KMS-11 (cell line): ENCODE measurements around the gene SCO2.

Experiments
- H2AFZ ChIP-seq: fragments of 200-600 bp; sonication (generic); 2 replicates; pipeline ENCODE4 v1.6.1; 2016; ENCODE audit warnings: antibody characterized with exemption, mixed run types, low read depth
- H3K27ac ChIP-seq: fragments of 200-600 bp; sonication (generic); 2 replicates; pipeline ENCODE4 v1.6.1; 2016; ENCODE audit warnings: mild to moderate bottlenecking, mixed run types
- H3K27me3 ChIP-seq: fragments of 200-600 bp; sonication (generic); 2 replicates; pipeline ENCODE4 v1.6.1; 2017; ENCODE audit warnings: mild to moderate bottlenecking, low read depth, mixed run types, moderate library complexity; ENCODE audit not compliant: insufficient read depth
- H3K36me3 ChIP-seq: fragments of 200-600 bp; sonication (generic); 2 replicates; pipeline ENCODE4 v1.6.1; 2017; ENCODE audit warnings: mild to moderate bottlenecking, mixed run types; ENCODE audit not compliant: insufficient read depth
- H3K4me1 ChIP-seq: fragments of 200-600 bp; sonication (generic); 2 replicates; pipeline ENCODE4 v1.6.1; 2016; ENCODE audit warnings: mild to moderate bottlenecking, low read depth, mixed run types; ENCODE audit not compliant: poor library complexity, severe bottlenecking
- H3K4me2 ChIP-seq: fragments of 200-600 bp; sonication (generic); 2 replicates; pipeline ENCODE4 v1.7.0; 2016; ENCODE audit warnings: mild to moderate bottlenecking, mixed run types
- H3K4me3 ChIP-seq: fragments of 200-600 bp; sonication (generic); IDR thresholded peaks from 2 replicates; pipeline ENCODE4 v1.6.1; 2017; ENCODE audit warnings: low read depth, low read length, mixed read lengths; ENCODE audit not compliant: insufficient read depth
- H3K79me2 ChIP-seq: fragments of 200-600 bp; sonication (generic); 2 replicates; pipeline ENCODE4 v1.6.1; 2016; ENCODE audit warnings: low read depth, mixed run types; ENCODE audit not compliant: insufficient read depth
- H3K9ac ChIP-seq: fragments of 200-600 bp; sonication (generic); 2 replicates; pipeline ENCODE4 v1.6.1; 2016; ENCODE audit warnings: mild to moderate bottlenecking, mixed run types
- H4K20me1 ChIP-seq: fragments of 200-600 bp; sonication (generic); 2 replicates; pipeline ENCODE4 v1.6.1; 2016; ENCODE audit warnings: mild to moderate bottlenecking, mixed run types; ENCODE audit not compliant: insufficient read depth
- TF ChIP-seq, protein P1 (sequence below): fragments of 200-600 bp; sonication (generic); conservative IDR thresholded peaks from 2 replicates; pipeline ENCODE4 v1.6.1; 2017; ENCODE audit warnings: low read depth, mild to moderate bottlenecking, antibody characterized with exemption, low read length, moderate library complexity, mixed read lengths

Gene SCO2

DNA sequence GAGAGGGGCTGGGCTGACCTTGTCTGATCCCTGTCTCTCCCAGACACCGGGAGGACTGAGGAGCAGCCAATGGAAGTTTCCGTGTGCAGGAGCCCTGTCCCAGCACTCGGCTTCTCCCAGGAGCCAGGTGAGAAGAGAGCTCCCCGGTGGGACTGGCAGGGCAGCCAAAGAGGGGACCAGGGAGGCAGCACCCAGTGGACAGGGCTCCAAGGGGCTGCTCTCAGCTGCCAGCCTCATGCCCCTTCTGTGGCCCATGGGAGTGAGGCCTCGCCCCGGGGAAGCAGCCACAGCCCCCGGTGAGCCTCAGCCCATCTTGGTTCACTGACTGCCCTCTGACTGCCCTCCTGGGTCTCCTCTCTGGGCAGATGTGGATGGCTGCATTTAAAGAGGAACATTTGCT lies 6.8 kb downstream of the SCO2 start:
- Histone ChIP-seq H3K27me3 (no peaks in the 10 kb centered on the region), H4K20me1 (no peaks in the 10 kb centered on the region), H3K27ac (no peak overlapping the region), H3K79me2 (peaks cover 19% of the 10 kb centered on the region), H3K4me3 (no peak overlapping the region), H3K9ac (no peak overlapping the region), H3K36me3 (no peaks in the 10 kb centered on the region), H3K4me1 (no peaks in the 10 kb centered on the region), H3K4me2 (no peak overlapping the region), H2AFZ (no peak overlapping the region)
- TF ChIP-seq, protein P1, sequence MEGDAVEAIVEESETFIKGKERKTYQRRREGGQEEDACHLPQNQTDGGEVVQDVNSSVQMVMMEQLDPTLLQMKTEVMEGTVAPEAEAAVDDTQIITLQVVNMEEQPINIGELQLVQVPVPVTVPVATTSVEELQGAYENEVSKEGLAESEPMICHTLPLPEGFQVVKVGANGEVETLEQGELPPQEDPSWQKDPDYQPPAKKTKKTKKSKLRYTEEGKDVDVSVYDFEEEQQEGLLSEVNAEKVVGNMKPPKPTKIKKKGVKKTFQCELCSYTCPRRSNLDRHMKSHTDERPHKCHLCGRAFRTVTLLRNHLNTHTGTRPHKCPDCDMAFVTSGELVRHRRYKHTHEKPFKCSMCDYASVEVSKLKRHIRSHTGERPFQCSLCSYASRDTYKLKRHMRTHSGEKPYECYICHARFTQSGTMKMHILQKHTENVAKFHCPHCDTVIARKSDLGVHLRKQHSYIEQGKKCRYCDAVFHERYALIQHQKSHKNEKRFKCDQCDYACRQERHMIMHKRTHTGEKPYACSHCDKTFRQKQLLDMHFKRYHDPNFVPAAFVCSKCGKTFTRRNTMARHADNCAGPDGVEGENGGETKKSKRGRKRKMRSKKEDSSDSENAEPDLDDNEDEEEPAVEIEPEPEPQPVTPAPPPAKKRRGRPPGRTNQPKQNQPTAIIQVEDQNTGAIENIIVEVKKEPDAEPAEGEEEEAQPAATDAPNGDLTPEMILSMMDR: no peak

DNA sequence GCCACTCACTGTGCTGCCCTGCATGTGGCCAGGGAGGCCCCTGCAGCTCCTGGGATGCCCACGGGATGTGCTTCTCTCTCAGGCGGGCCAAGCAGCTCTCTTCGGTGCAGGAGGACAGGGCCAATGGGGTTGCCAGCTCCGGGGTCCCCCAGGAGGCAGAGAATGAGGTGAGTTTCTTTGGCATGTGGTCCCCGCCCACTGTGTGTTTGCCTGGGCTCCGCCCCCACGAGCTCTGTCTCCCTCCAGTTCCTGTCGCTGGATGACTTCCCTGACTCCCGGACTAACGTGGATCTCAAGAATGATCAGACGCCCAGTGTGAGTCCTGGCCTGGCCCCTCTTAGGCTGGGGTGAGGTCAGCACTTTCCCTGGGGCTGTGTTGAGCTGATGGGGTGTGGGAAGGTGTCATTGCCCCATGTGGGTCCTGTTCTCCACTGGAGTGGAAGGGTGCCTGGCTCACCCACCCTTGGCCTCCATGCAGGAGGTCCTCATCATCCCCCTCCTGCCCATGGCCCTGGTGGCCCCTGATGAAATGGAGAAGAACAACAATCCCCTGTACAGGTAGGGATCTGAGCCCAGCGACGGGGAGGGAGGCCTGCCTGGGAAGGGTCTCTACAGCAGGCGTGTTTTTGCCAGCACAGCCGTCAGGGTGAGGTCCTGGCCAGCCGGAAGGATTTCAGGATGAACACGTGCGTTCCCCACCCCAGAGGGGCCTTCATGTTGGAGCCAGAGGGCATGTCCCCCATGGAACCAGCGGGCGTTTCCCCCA lies 7.7 kb downstream of the SCO2 start:
- Histone ChIP-seq H3K27ac (no peak overlapping the region), H3K79me2 (peaks cover 23% of the 10 kb centered on the region), H3K4me1 (no peaks in the 10 kb centered on the region), H3K4me2 (no peak overlapping the region), H2AFZ (no peak overlapping the region), H3K27me3 (no peaks in the 10 kb centered on the region), H3K9ac (no peak overlapping the region), H4K20me1 (no peaks in the 10 kb centered on the region), H3K36me3 (no peaks in the 10 kb centered on the region), H3K4me3 (no peak overlapping the region)
- TF ChIP-seq, protein P1: no peak

DNA sequence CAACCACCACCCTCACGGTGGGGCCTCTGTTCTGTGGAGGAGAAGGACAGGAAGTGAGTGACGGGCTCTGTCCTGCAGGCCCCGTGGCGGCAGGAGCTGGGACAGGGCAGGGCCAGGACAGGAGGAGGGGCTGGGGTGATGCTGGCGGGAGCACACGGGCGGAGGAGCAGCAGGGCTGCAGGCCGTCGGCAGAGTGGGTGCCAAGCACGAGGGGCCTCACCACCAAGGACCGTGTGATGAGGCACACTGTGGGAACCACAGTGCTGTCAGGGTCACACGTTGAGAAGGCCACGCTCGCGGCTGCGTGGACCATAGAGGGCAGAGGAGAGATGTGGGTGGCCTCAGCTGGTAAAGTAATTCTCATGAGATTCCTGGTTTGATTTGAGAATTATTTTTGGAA lies 8.5 kb downstream of the SCO2 start:
- H3K9ac ChIP-seq: no peak overlapping the region
- H3K79me2 ChIP-seq: peaks cover 30% of the 10 kb centered on the region

DNA sequence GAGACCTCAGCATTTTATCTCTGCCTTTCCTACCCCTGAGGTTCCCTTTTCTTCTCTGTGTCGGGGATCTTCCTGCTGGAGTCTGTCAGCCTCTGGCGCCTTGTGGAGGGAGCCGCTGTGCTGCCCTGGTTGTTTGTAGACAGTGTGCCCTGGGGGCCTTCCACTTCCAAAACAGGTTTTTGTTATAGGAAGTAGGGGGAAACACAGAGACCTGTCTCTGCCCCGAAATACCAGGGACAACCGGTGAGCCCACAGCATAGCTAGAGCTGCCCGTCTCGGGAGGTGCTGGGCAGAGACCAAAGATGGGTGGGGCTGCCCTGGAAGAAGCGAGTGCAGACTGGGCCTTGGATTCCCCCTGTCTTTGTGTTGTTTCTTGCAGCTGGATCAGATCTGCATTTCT lies 9.3 kb downstream of the SCO2 start:
- peaks cover 7% of the 10 kb centered on the region for H3K4me1 ChIP-seq
- no peak overlapping the region for H3K4me3 ChIP-seq
- no peak overlapping the region for H3K4me2 ChIP-seq
- no peak overlapping the region for H3K27ac ChIP-seq
- H3K27me3 ChIP-seq: no peaks in the 10 kb centered on the region
- TF ChIP-seq, protein P1: no peak
- peaks cover 36% of the 10 kb centered on the region for H3K79me2 ChIP-seq
- H2AFZ ChIP-seq: no peak overlapping the region
- H4K20me1 ChIP-seq: no peaks in the 10 kb centered on the region
- no peaks in the 10 kb centered on the region for H3K36me3 ChIP-seq
- no peak overlapping the region for H3K9ac ChIP-seq

More for the DNA sequence above, 8.5 kb downstream of the SCO2 start:
- Histone ChIP-seq H4K20me1 (no peaks in the 10 kb centered on the region), H3K27ac (no peak overlapping the region), H3K36me3 (no peaks in the 10 kb centered on the region), H2AFZ (no peak overlapping the region), H3K27me3 (no peaks in the 10 kb centered on the region), H3K4me2 (no peak overlapping the region), H3K4me3 (no peak overlapping the region), H3K4me1 (peaks cover 2% of the 10 kb centered on the region)
- TF ChIP-seq, protein P1: no peak
